ENCODE data around the gene MRPL4.
A peak's percentile ranks its signal among the peaks of the same experiment; 100 is the strongest.

The MRPL4 gene

GRCh38 chr19:10289167-10289835 lies 37.3 kb downstream of the MRPL4 start:
- DNase-seq (ENCODE audit: low spot score): peak; percentile 72

- no peak for DNase-seq (ENCODE audit: low spot score)
Observed at GRCh38 chr19:10289836-10290356, 37.9 kb downstream of the MRPL4 start, which contains the start of gene ICAM5. Gene ICAM5 (plus strand): TSS chr19:10289952. CDS start chr19:10290044, 92 bp downstream.

- DNase-seq (ENCODE audit: low spot score): peak; percentile 58
Observed at GRCh38 chr19:10290357-10290875, 38.4 kb downstream of the MRPL4 start.

- DNase-seq (ENCODE audit: low spot score): peak; percentile 69
Observed at GRCh38 chr19:10290876-10291553, 39.0 kb downstream of the MRPL4 start.

- no peak for DNase-seq (ENCODE audit: low spot score)
Observed at GRCh38 chr19:10291554-10292205, 39.7 kb downstream of the MRPL4 start.

- peak; percentile 90 for DNase-seq (ENCODE audit: low spot score)
Observed at GRCh38 chr19:10292206-10292788, 40.3 kb downstream of the MRPL4 start.

- peak; percentile 59 for DNase-seq (ENCODE audit: low spot score)
Observed at GRCh38 chr19:10292789-10293636, 41.0 kb downstream of the MRPL4 start.

GRCh38 chr19:10293637-10294367 lies 41.8 kb downstream of the MRPL4 start:
- no peak for DNase-seq (ENCODE audit: low spot score)

- peak; percentile 76 for DNase-seq (ENCODE audit: low spot score)
Observed at GRCh38 chr19:10294368-10294697, 42.3 kb downstream of the MRPL4 start.

GRCh38 chr19:10295305-10295846 lies 43.4 kb downstream of the MRPL4 start:
- DNase-seq (ENCODE audit: low spot score): peak; percentile 65

- DNase-seq (ENCODE audit: low spot score): peak; percentile 65
Observed at GRCh38 chr19:10295847-10296591, 44.0 kb downstream of the MRPL4 start.

GRCh38 chr19:10299545-10300458 lies 47.8 kb downstream of the MRPL4 start:
- DNase-seq (ENCODE audit: low spot score): no peak

GRCh38 chr19:10305139-10305806 lies 53.3 kb downstream of the MRPL4 start:
- no peak for DNase-seq (ENCODE audit: low spot score)

GRCh38 chr19:10306327-10306726 lies 54.3 kb downstream of the MRPL4 start:
- no peak for DNase-seq (ENCODE audit: low spot score)

- no peak for DNase-seq (ENCODE audit: low spot score)
Observed at GRCh38 chr19:10309423-10309822, 57.4 kb downstream of the MRPL4 start, which contains the start of gene ZGLP1. Gene ZGLP1 (minus strand): TSS chr19:10309815.

All from ecto neural progenitor cell (in vitro differentiated cells).